ENCODE results near the gene RIPPLY3.
A peak's percentile ranks its signal among the peaks of the same experiment; 100 is the strongest.
"Not testable (repeated sequence)": the region's sequence is repeated elsewhere in the genome, so short reads cannot be mapped to it uniquely, and the experiment has no call there.

Gene RIPPLY3

GRCh38 chr21:37030864-37031263 is 24.4 kb downstream of the RIPPLY3 start:
- H3K4me3 ChIP-seq (ENCODE audit: control insufficient read depth, low read depth, low read length): no peak overlapping the region
- DNase-seq (ENCODE audit: low read depth): no peak
- TF ChIP-seq CTCF (IDR thresholded peaks at IDR 0.05; ENCODE audit: control insufficient read depth, insufficient read depth, low read depth, low read length, missing control alignments): no peak

GRCh38 chr21:37032293-37032692 is 25.8 kb downstream of the RIPPLY3 start:
- no peak for DNase-seq (ENCODE audit: low read depth)
- H3K4me3 ChIP-seq (ENCODE audit: control insufficient read depth, low read depth, low read length): no peak overlapping the region
- no peak for TF ChIP-seq CTCF (IDR thresholded peaks at IDR 0.05; ENCODE audit: control insufficient read depth, insufficient read depth, low read depth, low read length, missing control alignments)

- peak; percentile 34 for DNase-seq (ENCODE audit: low read depth)
Observed at GRCh38 chr21:37032877-37033471, 26.5 kb downstream of the RIPPLY3 start.

GRCh38 chr21:37034394-37034793 is 27.9 kb downstream of the RIPPLY3 start:
- DNase-seq (ENCODE audit: low read depth); H3K4me3 ChIP-seq (ENCODE audit: control insufficient read depth, low read depth, low read length): not testable (repeated sequence)

More at GRCh38 chr21:37032877-37033471, 26.5 kb downstream of the RIPPLY3 start:
- no peak for TF ChIP-seq CTCF (IDR thresholded peaks at IDR 0.05; ENCODE audit: control insufficient read depth, insufficient read depth, low read depth, low read length, missing control alignments)
- no peak overlapping the region for H3K4me3 ChIP-seq (ENCODE audit: control insufficient read depth, low read depth, low read length)

GRCh38 chr21:37036177-37036576 is 29.7 kb downstream of the RIPPLY3 start:
- DNase-seq (ENCODE audit: low read depth): no peak
- no peak for TF ChIP-seq CTCF (IDR thresholded peaks at IDR 0.05; ENCODE audit: control insufficient read depth, insufficient read depth, low read depth, low read length, missing control alignments)
- no peak overlapping the region for H3K4me3 ChIP-seq (ENCODE audit: control insufficient read depth, low read depth, low read length)

GRCh38 chr21:37039411-37040075 is 33.0 kb downstream of the RIPPLY3 start:
- no peak for DNase-seq (ENCODE audit: low read depth)
- TF ChIP-seq CTCF (IDR thresholded peaks at IDR 0.05; ENCODE audit: control insufficient read depth, insufficient read depth, low read depth, low read length, missing control alignments): no peak

GRCh38 chr21:37040212-37040611 is 33.7 kb downstream of the RIPPLY3 start:
- no peak for DNase-seq (ENCODE audit: low read depth)
- TF ChIP-seq CTCF (IDR thresholded peaks at IDR 0.05; ENCODE audit: control insufficient read depth, insufficient read depth, low read depth, low read length, missing control alignments): no peak
- H3K4me3 ChIP-seq (ENCODE audit: control insufficient read depth, low read depth, low read length): no peak overlapping the region

More at GRCh38 chr21:37039411-37040075, 33.0 kb downstream of the RIPPLY3 start:
- H3K4me3 ChIP-seq (ENCODE audit: control insufficient read depth, low read depth, low read length): no peak overlapping the region
